HCT116 (cell line): Measurements from ENCODE around the gene CFAP97D1. TPM values are rescaled to one million over a fixed set of nuclear protein-coding genes. Genes with fewer than 3 reads are reported as not detected.

Experiments used
- ATAC-seq: fragments of 200-7000 bp; cut with Tn5 transposase; 2 replicates; pipeline ENCODE4 v1.9.1; 2020; ENCODE audit warnings: mild to moderate bottlenecking, moderate library complexity
- BruUV-seq: library from RNA; stranded (reverse); fragments of 400-500 nt; replicated peaks from 2 replicates; lab custom pipeline; 2021; lab: Mats Ljungman, UMichigan
- CTCF ChIA-PET: fragments of 300-600 bp; sonication (Branson Sonifier 250); formaldehyde crosslinking; loops from one replicate; lab custom pipeline; 2021; ENCODE audit warnings: antibody characterized with exemption; lab: Charles Lee
- POLR2A ChIA-PET: fragments of 300-600, 350-600 bp; sonication (Branson Sonifier 250); formaldehyde crosslinking; loops from one replicate; lab custom pipeline; 2021; ENCODE audit warnings: antibody characterized with exemption; lab: Charles Lee
- RAD21 ChIA-PET, 2 experiments: fragments of 300-600 bp; sonication (Branson Sonifier 250); formaldehyde crosslinking; loops; one replicate each; lab custom pipeline; 2023; ENCODE audit warnings: low total read pairs in 2 of 2; ENCODE audit not compliant: uncharacterized antibody in 2 of 2, unreplicated experiment in 2 of 2, low non-redundant PET in 1 of 2; lab: Charles Lee
- DNase-seq: peaks from one replicate; pipeline ENCODE4 v3.0.0-alpha.2; 2010; ENCODE audit warnings: low read depth, low spot score
- H2AFZ ChIP-seq: fragments of 200-600 bp; shearing (Covaris generic), sonication (generic); 2 replicates; pipeline ENCODE4 v1.6.1; 2017; ENCODE audit warnings: low read depth, mixed run types, mixed read lengths, antibody characterized with exemption, low read length; ENCODE audit not compliant: poor library complexity, severe bottlenecking
- H3K27ac ChIP-seq: 2 replicates; pipeline ENCODE4 v1.5.1; 2012; ENCODE audit warnings: low read depth, low read length
- H3K27me3 ChIP-seq: fragments of 200-600 bp; sonication (generic); 2 replicates; pipeline ENCODE4 v1.6.1; 2016; ENCODE audit warnings: mixed run types, low read length, mixed read lengths; ENCODE audit not compliant: insufficient read depth
- H3K36me3 ChIP-seq, 2 experiments: fragments of 200-500 bp in 1 of 2; fragments of 200-600 bp in 1 of 2; sonication (Bioruptor generic) in 1 of 2; sonication (generic) in 1 of 2; 2 replicates each; pipeline versions ENCODE4 v1.5.1 to v1.6.1; 2014 to 2016; ENCODE audit warnings: low read length in 2 of 2, inconsistent platforms in 1 of 2, mixed read lengths in 1 of 2, mixed run types in 1 of 2; ENCODE audit not compliant: insufficient read depth in 2 of 2, control insufficient read depth in 1 of 2
- H3K4me1 ChIP-seq, 2 experiments: fragments of 200-600 bp in 1 of 2; sonication (generic) in 1 of 2; 2 replicates each; pipeline versions ENCODE4 v1.5.1 to v1.6.1; 2012 to 2017; ENCODE audit warnings: low read length in 2 of 2, inconsistent platforms in 1 of 2, mild to moderate bottlenecking in 1 of 2, mixed read lengths in 1 of 2, mixed run types in 1 of 2, moderate library complexity in 1 of 2; ENCODE audit not compliant: insufficient read depth in 2 of 2, control insufficient read depth in 1 of 2
- H3K4me2 ChIP-seq: fragments of 200-600 bp; sonication (generic); 2 replicates; pipeline ENCODE4 v1.6.1; 2017; ENCODE audit warnings: mixed run types, low read length, mixed read lengths
- H3K4me3 ChIP-seq, 2 experiments: fragments of 200-600 bp in 1 of 2; sonication (generic) in 1 of 2; replicated peaks in 1 of 2; 2 replicates each; pipeline ENCODE4 v1.5.1; 2011 to 2016; ENCODE audit warnings: low read length in 2 of 2, control low read depth in 1 of 2, low read depth in 1 of 2, mild to moderate bottlenecking in 1 of 2, mixed read lengths in 1 of 2, mixed run types in 1 of 2
- H3K79me2 ChIP-seq: fragments of 200-600 bp; sonication (generic); 2 replicates; pipeline ENCODE4 v1.6.1; 2017; ENCODE audit warnings: mild to moderate bottlenecking, mixed run types, low read length, moderate library complexity, mixed read lengths; ENCODE audit not compliant: insufficient read depth
- H3K9ac ChIP-seq: fragments of 200-600 bp; sonication (generic); 2 replicates; pipeline ENCODE4 v1.6.1; 2016; ENCODE audit warnings: low read length, mixed read lengths
- H3K9me2 ChIP-seq: fragments of 200-600 bp; sonication (generic), shearing (Covaris generic); 2 replicates; pipeline ENCODE4 v1.6.1; 2017; ENCODE audit warnings: mixed run types, mild to moderate bottlenecking, moderate library complexity; ENCODE audit not compliant: insufficient read depth
- H3K9me3 ChIP-seq, 2 experiments: fragments of 200-500 bp in 1 of 2; fragments of 200-600 bp in 1 of 2; sonication (Bioruptor generic) in 1 of 2; sonication (generic) in 1 of 2; 2 replicates each; pipeline ENCODE4 v1.6.1; 2014 to 2017; ENCODE audit warnings: low read length in 2 of 2, mixed read lengths in 2 of 2, inconsistent platforms in 1 of 2, low read depth in 1 of 2, mild to moderate bottlenecking in 1 of 2, mixed run types in 1 of 2, moderate library complexity in 1 of 2; ENCODE audit not compliant: control insufficient read depth in 1 of 2, insufficient read depth in 1 of 2
- H4K20me1 ChIP-seq: fragments of 200-600 bp; sonication (generic), shearing (Covaris generic); 2 replicates; pipeline ENCODE4 v1.6.1; 2017; ENCODE audit warnings: mixed run types, mild to moderate bottlenecking, moderate library complexity; ENCODE audit not compliant: insufficient read depth
- EGR1 ChIP-seq: IDR thresholded peaks from 2 replicates; pipeline ENCODE4 v1.6.1; 2012; ENCODE audit warnings: low read depth
- ELF1 ChIP-seq: IDR thresholded peaks from 2 replicates; pipeline ENCODE4 v1.6.1; 2012; ENCODE audit warnings: low read depth, borderline replicate concordance
- POLR2A ChIP-seq: IDR thresholded peaks from 2 replicates; pipeline ENCODE4 v1.7.0; 2011; ENCODE audit warnings: borderline replicate concordance; ENCODE audit not compliant: insufficient read depth, insufficient read length; ENCODE audit errors: extremely low read depth
- POLR2AphosphoS5 ChIP-seq: IDR thresholded peaks from 2 replicates; pipeline ENCODE4 v1.6.1; 2011; ENCODE audit warnings: mild to moderate bottlenecking, low read depth, low read length, moderate library complexity
- SIN3A ChIP-seq: IDR thresholded peaks from 2 replicates; pipeline ENCODE4 v1.6.1; 2012; ENCODE audit warnings: low read depth
- SRF ChIP-seq: IDR thresholded peaks from 2 replicates; pipeline ENCODE4 v1.6.1; 2012; ENCODE audit warnings: low read depth
- YY1 ChIP-seq: IDR thresholded peaks from 2 replicates; pipeline ENCODE4 v1.6.1; 2011; ENCODE audit warnings: low read length, low read depth, moderate library complexity, mild to moderate bottlenecking; ENCODE audit not compliant: insufficient replicate concordance; ENCODE audit errors: extremely low read depth
- ZFX ChIP-seq: fragments of 450-650 bp; IDR thresholded peaks from 2 replicates; pipeline ENCODE4 v1.6.1; 2017
- ZNF274 ChIP-seq: fragments of 200-500 bp; sonication (Bioruptor generic); IDR thresholded peaks from 2 replicates; pipeline ENCODE4 v1.6.1; 2014; ENCODE audit warnings: mild to moderate bottlenecking, low read depth, low read length, inconsistent platforms
- intact Hi-C: fragments of 100-400 bp; cut with micrococcal nuclease; formaldehyde crosslinking; loops from 2 replicates; pipeline ENCODE4 v1.10.0; 2022
- total RNA-seq: library from RNA; stranded (reverse); gene quantifications from one replicate; pipeline ENCODE4 v1.2.1, GENCODE V29; 2021; ENCODE audit not compliant: unreplicated experiment
- TF ChIP-seq, protein P1 (sequence below): IDR thresholded peaks from 2 replicates; pipeline ENCODE4 v1.6.1; 2011; ENCODE audit warnings: mild to moderate bottlenecking, low read length, moderate library complexity; ENCODE audit not compliant: insufficient replicate concordance; ENCODE audit errors: extremely low read depth
- TF ChIP-seq, protein P2 (sequence below): IDR thresholded peaks from 2 replicates; pipeline ENCODE4 v1.6.1; 2012
- TF ChIP-seq, protein P3 (sequence below): IDR thresholded peaks from 2 replicates; pipeline ENCODE4 v1.6.1; 2012
- TF ChIP-seq, protein P4 (sequence below): IDR thresholded peaks from 2 replicates; pipeline ENCODE4 v1.6.1; 2012; ENCODE audit warnings: low read depth
- TF ChIP-seq, protein P5 (sequence below), 3 experiments: fragments of 200-600 bp in 1 of 3; sonication (generic) in 1 of 3; IDR thresholded peaks in 2 of 3; conservative IDR thresholded peaks in 1 of 3; 2 replicates each; pipeline ENCODE4 v1.5.1; 2012 to 2017; ENCODE audit warnings: low read depth in 2 of 3, low read length in 2 of 3, antibody characterized with exemption in 1 of 3, borderline replicate concordance in 1 of 3, control low read depth in 1 of 3, mild to moderate bottlenecking in 1 of 3, mixed read lengths in 1 of 3, mixed run types in 1 of 3, moderate library complexity in 1 of 3; ENCODE audit not compliant: insufficient read depth in 1 of 3

The CFAP97D1 gene
- total RNA-seq, 1 experiment from 2014 or later, result 0.15 TPM

DNA sequence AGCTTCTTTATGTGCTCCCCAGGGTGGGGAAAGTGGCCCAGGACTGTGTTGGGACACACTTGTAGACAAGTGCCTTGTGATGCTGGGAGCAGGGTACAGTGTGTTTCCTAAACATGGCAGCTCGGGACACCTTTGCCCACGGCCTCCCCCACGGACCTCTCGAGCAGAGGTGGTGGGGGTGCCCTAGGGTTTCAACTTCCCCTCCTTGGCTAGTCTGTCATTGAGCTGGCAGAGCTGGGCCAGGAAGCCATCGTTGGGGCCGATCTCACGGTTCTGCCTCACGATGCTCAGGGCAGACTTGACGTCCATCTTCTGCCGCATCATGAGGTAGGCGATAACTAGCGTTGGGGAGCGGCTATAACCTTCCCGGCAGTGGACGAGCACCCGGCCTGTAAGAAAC is 10.8 kb upstream of the CFAP97D1 start:
- H3K4me3 ChIP-seq, result no peak overlapping the region
- DNase-seq (no peak), ATAC-seq (no peak)
- H3K36me3 ChIP-seq, result peaks cover 20 to 38% of the 10 kb centered on the region in 2 experiments
- no peaks in the 10 kb centered on the region for H3K79me2 ChIP-seq
- no peak for TF ChIP-seq ZNF274
- no peak for TF ChIP-seq SRF
- no peak for TF ChIP-seq ZFX
- TF ChIP-seq EGR1, result no peak
- TF ChIP-seq ELF1, result no peak
- TF ChIP-seq, protein P1, sequence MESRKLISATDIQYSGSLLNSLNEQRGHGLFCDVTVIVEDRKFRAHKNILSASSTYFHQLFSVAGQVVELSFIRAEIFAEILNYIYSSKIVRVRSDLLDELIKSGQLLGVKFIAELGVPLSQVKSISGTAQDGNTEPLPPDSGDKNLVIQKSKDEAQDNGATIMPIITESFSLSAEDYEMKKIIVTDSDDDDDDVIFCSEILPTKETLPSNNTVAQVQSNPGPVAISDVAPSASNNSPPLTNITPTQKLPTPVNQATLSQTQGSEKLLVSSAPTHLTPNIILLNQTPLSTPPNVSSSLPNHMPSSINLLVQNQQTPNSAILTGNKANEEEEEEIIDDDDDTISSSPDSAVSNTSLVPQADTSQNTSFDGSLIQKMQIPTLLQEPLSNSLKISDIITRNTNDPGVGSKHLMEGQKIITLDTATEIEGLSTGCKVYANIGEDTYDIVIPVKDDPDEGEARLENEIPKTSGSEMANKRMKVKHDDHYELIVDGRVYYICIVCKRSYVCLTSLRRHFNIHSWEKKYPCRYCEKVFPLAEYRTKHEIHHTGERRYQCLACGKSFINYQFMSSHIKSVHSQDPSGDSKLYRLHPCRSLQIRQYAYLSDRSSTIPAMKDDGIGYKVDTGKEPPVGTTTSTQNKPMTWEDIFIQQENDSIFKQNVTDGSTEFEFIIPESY, result no peak
- TF ChIP-seq, protein P2, sequence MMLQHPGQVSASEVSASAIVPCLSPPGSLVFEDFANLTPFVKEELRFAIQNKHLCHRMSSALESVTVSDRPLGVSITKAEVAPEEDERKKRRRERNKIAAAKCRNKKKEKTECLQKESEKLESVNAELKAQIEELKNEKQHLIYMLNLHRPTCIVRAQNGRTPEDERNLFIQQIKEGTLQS, result no peak
- TF ChIP-seq, protein P3, sequence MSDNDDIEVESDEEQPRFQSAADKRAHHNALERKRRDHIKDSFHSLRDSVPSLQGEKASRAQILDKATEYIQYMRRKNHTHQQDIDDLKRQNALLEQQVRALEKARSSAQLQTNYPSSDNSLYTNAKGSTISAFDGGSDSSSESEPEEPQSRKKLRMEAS, result no peak
- TF ChIP-seq YY1, result no peak
- TF ChIP-seq POLR2A, result no peak
- no peak for TF ChIP-seq SIN3A
- TF ChIP-seq, protein P4, sequence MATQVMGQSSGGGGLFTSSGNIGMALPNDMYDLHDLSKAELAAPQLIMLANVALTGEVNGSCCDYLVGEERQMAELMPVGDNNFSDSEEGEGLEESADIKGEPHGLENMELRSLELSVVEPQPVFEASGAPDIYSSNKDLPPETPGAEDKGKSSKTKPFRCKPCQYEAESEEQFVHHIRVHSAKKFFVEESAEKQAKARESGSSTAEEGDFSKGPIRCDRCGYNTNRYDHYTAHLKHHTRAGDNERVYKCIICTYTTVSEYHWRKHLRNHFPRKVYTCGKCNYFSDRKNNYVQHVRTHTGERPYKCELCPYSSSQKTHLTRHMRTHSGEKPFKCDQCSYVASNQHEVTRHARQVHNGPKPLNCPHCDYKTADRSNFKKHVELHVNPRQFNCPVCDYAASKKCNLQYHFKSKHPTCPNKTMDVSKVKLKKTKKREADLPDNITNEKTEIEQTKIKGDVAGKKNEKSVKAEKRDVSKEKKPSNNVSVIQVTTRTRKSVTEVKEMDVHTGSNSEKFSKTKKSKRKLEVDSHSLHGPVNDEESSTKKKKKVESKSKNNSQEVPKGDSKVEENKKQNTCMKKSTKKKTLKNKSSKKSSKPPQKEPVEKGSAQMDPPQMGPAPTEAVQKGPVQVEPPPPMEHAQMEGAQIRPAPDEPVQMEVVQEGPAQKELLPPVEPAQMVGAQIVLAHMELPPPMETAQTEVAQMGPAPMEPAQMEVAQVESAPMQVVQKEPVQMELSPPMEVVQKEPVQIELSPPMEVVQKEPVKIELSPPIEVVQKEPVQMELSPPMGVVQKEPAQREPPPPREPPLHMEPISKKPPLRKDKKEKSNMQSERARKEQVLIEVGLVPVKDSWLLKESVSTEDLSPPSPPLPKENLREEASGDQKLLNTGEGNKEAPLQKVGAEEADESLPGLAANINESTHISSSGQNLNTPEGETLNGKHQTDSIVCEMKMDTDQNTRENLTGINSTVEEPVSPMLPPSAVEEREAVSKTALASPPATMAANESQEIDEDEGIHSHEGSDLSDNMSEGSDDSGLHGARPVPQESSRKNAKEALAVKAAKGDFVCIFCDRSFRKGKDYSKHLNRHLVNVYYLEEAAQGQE, result no peak
- TF ChIP-seq, protein P5, sequence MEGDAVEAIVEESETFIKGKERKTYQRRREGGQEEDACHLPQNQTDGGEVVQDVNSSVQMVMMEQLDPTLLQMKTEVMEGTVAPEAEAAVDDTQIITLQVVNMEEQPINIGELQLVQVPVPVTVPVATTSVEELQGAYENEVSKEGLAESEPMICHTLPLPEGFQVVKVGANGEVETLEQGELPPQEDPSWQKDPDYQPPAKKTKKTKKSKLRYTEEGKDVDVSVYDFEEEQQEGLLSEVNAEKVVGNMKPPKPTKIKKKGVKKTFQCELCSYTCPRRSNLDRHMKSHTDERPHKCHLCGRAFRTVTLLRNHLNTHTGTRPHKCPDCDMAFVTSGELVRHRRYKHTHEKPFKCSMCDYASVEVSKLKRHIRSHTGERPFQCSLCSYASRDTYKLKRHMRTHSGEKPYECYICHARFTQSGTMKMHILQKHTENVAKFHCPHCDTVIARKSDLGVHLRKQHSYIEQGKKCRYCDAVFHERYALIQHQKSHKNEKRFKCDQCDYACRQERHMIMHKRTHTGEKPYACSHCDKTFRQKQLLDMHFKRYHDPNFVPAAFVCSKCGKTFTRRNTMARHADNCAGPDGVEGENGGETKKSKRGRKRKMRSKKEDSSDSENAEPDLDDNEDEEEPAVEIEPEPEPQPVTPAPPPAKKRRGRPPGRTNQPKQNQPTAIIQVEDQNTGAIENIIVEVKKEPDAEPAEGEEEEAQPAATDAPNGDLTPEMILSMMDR (IDR thresholded peaks at IDR 0.05 in 2 of 3, conservative IDR thresholded peaks at IDR 0.05 in 1 of 3; ENCODE audit: borderline replicate concordance in 1 of 3, insufficient read depth in 1 of 3, low read depth in 2 of 3, low read length in 2 of 3), result no peak
- no peak for TF ChIP-seq POLR2AphosphoS5
- ChIA-PET POLR2A (no interaction called here), CTCF (no interaction called here), RAD21 (no interaction called here)
- intact Hi-C loops, result no loop called here
- no TSS peak for BruUV-seq
- no peak overlapping the region for H3K27ac ChIP-seq
- H3K9me2 ChIP-seq, result no peaks in the 10 kb centered on the region
- no peaks in the 10 kb centered on the region for H3K27me3 ChIP-seq
- H3K4me1 ChIP-seq, result no peaks in the 10 kb centered on the region
- no peak overlapping the region for H2AFZ ChIP-seq
- no peak overlapping the region for H3K4me2 ChIP-seq
- H3K9me3 ChIP-seq, result no peaks in the 10 kb centered on the region
- no peak overlapping the region for H3K9ac ChIP-seq
- H4K20me1 ChIP-seq, result no peaks in the 10 kb centered on the region
